A549 (cell line): Measurements from ENCODE around the gene SMG6. TPM values are rescaled to one million over a fixed set of nuclear protein-coding genes. Genes with fewer than 3 reads are reported as not detected.

ENCODE experiments used
- polyA plus RNA-seq, 4 experiments: library from polyadenylated mRNA; depleted of rRNA in 3 of 4; stranded (reverse); fragments of >200 nt; fragmentation: RNase III in 1 of 4; extraction: RNeasy Plus Mini Kit Qiagen cat#74134 plus additional on column Dnase treatment in 1 of 4; gene quantifications; 2 replicates in 3 of 4; 3 replicates in 1 of 4; pipeline ENCODE4 v1.2.3, GENCODE V29; 2011 to 2017
- small RNA-seq, 6 experiments: library from RNA; depleted of rRNA; stranded (forward); fragments of <200 nt; gene quantifications; one replicate each; pipeline ENCODE3, GENCODE V24; 2012

Gene SMG6
- polyA plus RNA-seq, 2 of the 4 experiments (the other 2 are of a cell fraction), result 4.7 to 17.0 TPM

Small RNA genes within 50 kb of the gene (small RNA-seq; reads per million reads assigned to genes)
- 0 reads per million in 6 experiments for gene AC090617.6
- 0 reads per million in 6 experiments for gene AC090617.7
- 0 reads per million in 6 experiments for gene AC090617.8
- 0 reads per million in 6 experiments for gene AC090617.9
- gene MIR132, result 4.7 to 102 (median 65.3) reads per million in 6 experiments
- gene MIR212, result 0.33 to 11.8 (median 4.7) reads per million in 6 experiments
- gene OVCA2, result 0 reads per million in 6 experiments
- 0 reads per million in 6 experiments for gene RN7SL624P
- gene SNORD91A, result 33.7 to 603 (median 158) reads per million in 6 experiments
- gene SNORD91B, result 0 to 22.3 (median 5.7) reads per million in 6 experiments

Other genes starting within 250 kb of the SMG6 start
- gene HIC1, start 248.7 kb downstream of the SMG6 start, polyA plus RNA-seq (2011; rRNA removed), result 0.13 and 0.28 TPM in 2 replicates
- 0.70 to 1.5 TPM (median 1.3 TPM) in 3 replicates for gene HIC1, start 248.7 kb downstream of the SMG6 start, polyA plus RNA-seq (2017; fragmentation: RNase III; extraction: RNeasy Plus Mini Kit Qiagen cat#74134 plus additional on column Dnase treatment)
- 13.2 and 16.2 TPM in 2 replicates for gene SRR, start 165 bp upstream of the SMG6 start, polyA plus RNA-seq (2011; rRNA removed)
- gene SRR, start 165 bp upstream of the SMG6 start, polyA plus RNA-seq (2017; fragmentation: RNase III; extraction: RNeasy Plus Mini Kit Qiagen cat#74134 plus additional on column Dnase treatment), result 14.8 to 21.4 TPM (median 16.7 TPM) in 3 replicates
- gene TSR1, start 32.7 kb upstream of the SMG6 start, polyA plus RNA-seq (2011; rRNA removed), result 38.3 and 45.7 TPM in 2 replicates
- gene TSR1, start 32.7 kb upstream of the SMG6 start, polyA plus RNA-seq (2017; fragmentation: RNase III; extraction: RNeasy Plus Mini Kit Qiagen cat#74134 plus additional on column Dnase treatment), result 84.1 to 93.0 TPM (median 87.8 TPM) in 3 replicates
- 24.9 and 37.0 TPM in 2 replicates for gene SGSM2, start 33.7 kb upstream of the SMG6 start, polyA plus RNA-seq (2011; rRNA removed)
- gene SGSM2, start 33.7 kb upstream of the SMG6 start, polyA plus RNA-seq (2017; fragmentation: RNase III; extraction: RNeasy Plus Mini Kit Qiagen cat#74134 plus additional on column Dnase treatment), result 45.3 to 55.3 TPM (median 53.3 TPM) in 3 replicates
- gene MNT, start 97.3 kb upstream of the SMG6 start, polyA plus RNA-seq (2011; rRNA removed), result 4.5 and 5.7 TPM in 2 replicates
- 22.7 to 30.8 TPM (median 25.9 TPM) in 3 replicates for gene MNT, start 97.3 kb upstream of the SMG6 start, polyA plus RNA-seq (2017; fragmentation: RNase III; extraction: RNeasy Plus Mini Kit Qiagen cat#74134 plus additional on column Dnase treatment)
- gene METTL16, start 208.1 kb upstream of the SMG6 start, polyA plus RNA-seq (2011; rRNA removed), result 58.0 and 58.4 TPM in 2 replicates
- 26.4 to 28.3 TPM (median 26.5 TPM) in 3 replicates for gene METTL16, start 208.1 kb upstream of the SMG6 start, polyA plus RNA-seq (2017; fragmentation: RNase III; extraction: RNeasy Plus Mini Kit Qiagen cat#74134 plus additional on column Dnase treatment)